ENCODE results near the gene APOB. TPM values are rescaled to one million over a fixed set of nuclear protein-coding genes. Genes with fewer than 3 reads are reported as not detected.

Gene APOB
- total RNA-seq: 0.20 TPM

- no peak for ATAC-seq
Measured at GRCh38 chr2:21043744-21044532, at the start of gene APOB. APOB (minus strand) TSS chr2:21044073; CDS start chr2:21043945, 128 bp downstream.

- ATAC-seq: no peak
Measured at GRCh38 chr2:21092308-21092869, 48.5 kb upstream of the APOB start.

GRCh38 chr2:21084401-21084800, 40.5 kb upstream of the APOB start:
- ATAC-seq: no peak

- no peak for ATAC-seq
Measured at GRCh38 chr2:21083482-21083881, 39.6 kb upstream of the APOB start.

GRCh38 chr2:21078296-21078695, 34.4 kb upstream of the APOB start:
- no peak for ATAC-seq

- no peak for ATAC-seq
Measured at GRCh38 chr2:21072477-21073242, 28.8 kb upstream of the APOB start.

- no peak for ATAC-seq
Measured at GRCh38 chr2:21070341-21071257, 26.7 kb upstream of the APOB start.

GRCh38 chr2:21069746-21070340, 26.0 kb upstream of the APOB start:
- ATAC-seq: no peak

GRCh38 chr2:21067859-21068537, 24.1 kb upstream of the APOB start:
- no peak for ATAC-seq

- ATAC-seq: no peak
Measured at GRCh38 chr2:21067125-21067524, 23.3 kb upstream of the APOB start.

GRCh38 chr2:21059885-21060610, 16.2 kb upstream of the APOB start:
- no peak for ATAC-seq

- ATAC-seq: no peak
Measured at GRCh38 chr2:21057097-21057496, 13.2 kb upstream of the APOB start.

GRCh38 chr2:21055879-21056790, 12.3 kb upstream of the APOB start:
- no peak for ATAC-seq

- ATAC-seq: no peak
Measured at GRCh38 chr2:21055451-21055850, 11.6 kb upstream of the APOB start.

- ATAC-seq: no peak
Measured at GRCh38 chr2:21054011-21054410, 10.1 kb upstream of the APOB start.

- peak; percentile 77 for ATAC-seq
Measured at GRCh38 chr2:21052044-21052443, 8.2 kb upstream of the APOB start.

- no peak for ATAC-seq
Measured at GRCh38 chr2:21050164-21050563, 6.3 kb upstream of the APOB start.

- ATAC-seq: no peak
Measured at GRCh38 chr2:21047141-21048009, 3.5 kb upstream of the APOB start.

- no peak for ATAC-seq
Measured at GRCh38 chr2:21046506-21046905, 2.6 kb upstream of the APOB start.
